Adipocyte (in vitro differentiated cells): ENCODE results near the gene HS3ST3B1.

Source experiments
- DNase-seq: peaks from one replicate; pipeline ENCODE4 v3.0.0-alpha.2; 2015; ENCODE audit warnings: low read depth
- H3K27me3 ChIP-seq: replicated peaks from 2 replicates; pipeline ENCODE4 v1.7.0; 2013; ENCODE audit warnings: mild to moderate bottlenecking, low read length, moderate library complexity; ENCODE audit not compliant: control insufficient read depth, insufficient read depth
- H3K36me3 ChIP-seq: 2 replicates; pipeline ENCODE4 v1.7.0; 2013; ENCODE audit warnings: low read length, mild to moderate bottlenecking, moderate library complexity; ENCODE audit not compliant: control insufficient read depth, insufficient read depth, severe bottlenecking
- H3K4me1 ChIP-seq: 2 replicates; pipeline ENCODE4 v1.7.0; 2013; ENCODE audit warnings: mild to moderate bottlenecking, low read length, moderate library complexity; ENCODE audit not compliant: control insufficient read depth, insufficient read depth
- H3K4me3 ChIP-seq: 2 replicates; pipeline ENCODE4 v1.7.0; 2013; ENCODE audit warnings: mild to moderate bottlenecking, low read length, moderate library complexity
- H3K9ac ChIP-seq: 2 replicates; pipeline ENCODE4 v1.7.0; 2013; ENCODE audit warnings: mild to moderate bottlenecking, low read length, moderate library complexity
- H3K9me3 ChIP-seq: 2 replicates; pipeline ENCODE4 v1.7.0; 2013; ENCODE audit warnings: mild to moderate bottlenecking, low read length, moderate library complexity; ENCODE audit not compliant: control insufficient read depth

The HS3ST3B1 gene

GRCh38 chr17:14337596-14338079, 36.8 kb downstream of the HS3ST3B1 start:
- Histone ChIP-seq H3K27me3 (no peaks in the 10 kb centered on the region), H3K9ac (no peak overlapping the region), H3K4me3 (no peak overlapping the region), H3K4me1 (peaks cover 29% of the 10 kb centered on the region), H3K9me3 (no peaks in the 10 kb centered on the region), H3K36me3 (no peaks in the 10 kb centered on the region)
- DNase-seq, result no peak

DNA sequence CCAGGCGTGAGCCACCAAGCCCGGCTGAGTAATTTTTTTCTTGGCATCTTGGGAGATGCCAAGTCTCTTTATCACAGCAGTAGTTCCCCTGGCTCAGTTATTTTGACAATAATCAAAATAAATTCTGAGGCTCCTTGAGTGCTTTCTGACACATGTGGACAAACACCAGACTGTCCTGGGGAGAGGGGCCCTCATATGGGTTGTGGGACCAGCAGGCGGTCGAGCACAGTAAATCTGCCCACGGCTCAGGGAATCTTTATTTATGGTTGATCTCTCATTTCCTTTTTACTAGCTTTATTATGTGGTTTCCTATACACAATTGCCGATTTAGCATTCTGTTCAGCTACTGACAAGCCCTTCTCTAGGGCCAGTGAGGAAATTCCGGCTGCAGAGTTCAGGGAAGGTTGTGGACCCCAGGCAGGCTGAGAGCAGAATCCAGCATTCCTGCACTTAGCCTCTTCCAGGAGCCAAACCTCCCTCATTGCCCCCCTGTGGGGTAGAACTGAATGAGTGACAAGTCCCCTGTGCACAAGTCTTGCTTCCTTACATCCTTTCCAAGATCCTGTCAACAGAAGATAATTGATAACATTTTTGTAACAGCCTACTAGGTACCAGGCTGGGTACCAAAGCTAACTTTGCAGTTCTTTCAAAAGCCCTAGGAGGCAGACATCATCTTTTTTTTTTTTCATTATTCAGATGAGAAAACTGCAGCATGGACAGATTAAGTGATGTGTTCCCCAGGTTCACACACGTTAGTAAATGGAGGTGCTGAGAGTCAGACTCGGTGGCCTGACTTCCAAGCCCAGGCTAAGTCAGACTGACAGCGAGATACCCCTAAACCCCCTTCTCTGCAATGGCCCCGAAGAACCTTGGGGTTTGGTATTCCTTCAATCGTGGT, 40.2 kb downstream of the HS3ST3B1 start:
- no peak overlapping the region for H3K4me3 ChIP-seq
- no peak for DNase-seq
- no peaks in the 10 kb centered on the region for H3K27me3 ChIP-seq
- H3K9me3 ChIP-seq, result no peaks in the 10 kb centered on the region
- H3K36me3 ChIP-seq, result peaks cover 6% of the 10 kb centered on the region
- peaks cover 7% of the 10 kb centered on the region for H3K4me1 ChIP-seq
- H3K9ac ChIP-seq, result no peak overlapping the region

GRCh38 chr17:14341866-14342265, 41.0 kb downstream of the HS3ST3B1 start:
- H3K36me3 ChIP-seq, result peaks cover 11% of the 10 kb centered on the region
- H3K27me3 ChIP-seq, result no peaks in the 10 kb centered on the region
- no peak for DNase-seq
- H3K9ac ChIP-seq, result no peak overlapping the region
- H3K9me3 ChIP-seq, result no peaks in the 10 kb centered on the region
- H3K4me3 ChIP-seq, result no peak overlapping the region
- H3K4me1 ChIP-seq, result peaks cover 7% of the 10 kb centered on the region

GRCh38 chr17:14346801-14347200, 45.9 kb downstream of the HS3ST3B1 start:
- no peaks in the 10 kb centered on the region for H3K27me3 ChIP-seq
- H3K36me3 ChIP-seq, result peaks cover 33% of the 10 kb centered on the region
- no peak for DNase-seq
- H3K9ac ChIP-seq, result no peak overlapping the region
- H3K9me3 ChIP-seq, result no peaks in the 10 kb centered on the region
- no peaks in the 10 kb centered on the region for H3K4me1 ChIP-seq
- no peak overlapping the region for H3K4me3 ChIP-seq

- H3K27me3 ChIP-seq, result no peaks in the 10 kb centered on the region
- H3K36me3 ChIP-seq, result peaks cover 26% of the 10 kb centered on the region
- no peaks in the 10 kb centered on the region for H3K9me3 ChIP-seq
- peaks cover 7% of the 10 kb centered on the region for H3K4me1 ChIP-seq
- no peak overlapping the region for H3K4me3 ChIP-seq
- H3K9ac ChIP-seq, result no peak overlapping the region
- no peak for DNase-seq
Measured at GRCh38 chr17:14351493-14351892, 50.6 kb downstream of the HS3ST3B1 start.

GRCh38 chr17:14352136-14352535, 51.3 kb downstream of the HS3ST3B1 start:
- no peak overlapping the region for H3K9ac ChIP-seq
- H3K4me1 ChIP-seq, result peaks cover 7% of the 10 kb centered on the region
- peaks cover 19% of the 10 kb centered on the region for H3K36me3 ChIP-seq
- H3K9me3 ChIP-seq, result no peaks in the 10 kb centered on the region
- H3K4me3 ChIP-seq, result no peak overlapping the region
- H3K27me3 ChIP-seq, result no peaks in the 10 kb centered on the region
- peak; percentile 8 for DNase-seq

- Histone ChIP-seq H3K27me3 (no peaks in the 10 kb centered on the region), H3K9me3 (no peaks in the 10 kb centered on the region), H3K4me3 (no peak overlapping the region), H3K36me3 (peaks cover 8% of the 10 kb centered on the region), H3K4me1 (peaks cover 7% of the 10 kb centered on the region), H3K9ac (no peak overlapping the region)
- DNase-seq, result no peak
Measured at GRCh38 chr17:14353861-14354474, 53.1 kb downstream of the HS3ST3B1 start.

GRCh38 chr17:14354807-14355206, 53.9 kb downstream of the HS3ST3B1 start:
- Histone ChIP-seq H3K4me1 (peaks cover 11% of the 10 kb centered on the region), H3K9ac (no peak overlapping the region), H3K9me3 (no peaks in the 10 kb centered on the region), H3K36me3 (peaks cover 3% of the 10 kb centered on the region), H3K4me3 (no peak overlapping the region), H3K27me3 (no peaks in the 10 kb centered on the region)
- DNase-seq, result no peak

DNA sequence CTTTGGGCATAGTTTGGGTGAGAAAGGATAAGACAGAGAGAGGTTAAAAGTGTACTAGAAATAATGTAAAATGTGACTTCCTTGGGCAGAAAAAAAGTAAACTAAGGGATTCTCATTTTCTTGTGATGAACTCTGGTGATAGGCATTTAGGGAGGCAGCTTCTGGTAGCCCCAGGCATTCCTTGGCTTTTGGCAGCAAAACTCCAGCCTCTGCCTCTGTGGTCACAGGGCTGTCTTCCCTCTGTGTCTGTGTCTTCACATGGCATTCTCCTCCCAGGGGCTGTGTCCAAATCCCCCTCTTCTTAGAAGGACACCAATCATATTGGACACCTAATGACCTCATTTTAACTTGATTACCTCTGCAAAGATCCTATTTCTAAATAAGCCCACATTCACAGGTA, 54.7 kb downstream of the HS3ST3B1 start:
- peak; percentile 12 for DNase-seq
- Histone ChIP-seq H3K4me1 (peaks cover 14% of the 10 kb centered on the region), H3K36me3 (no peaks in the 10 kb centered on the region)

GRCh38 chr17:14359163-14360020, 58.5 kb downstream of the HS3ST3B1 start:
- H3K36me3 ChIP-seq, result no peaks in the 10 kb centered on the region
- no peaks in the 10 kb centered on the region for H3K9me3 ChIP-seq
- H3K4me1 ChIP-seq, result peaks cover 7% of the 10 kb centered on the region
- H3K27me3 ChIP-seq, result no peaks in the 10 kb centered on the region
- DNase-seq, result no peak
- H3K4me3 ChIP-seq, result no peak overlapping the region
- no peak overlapping the region for H3K9ac ChIP-seq

More for the DNA sequence above, 54.7 kb downstream of the HS3ST3B1 start:
- no peaks in the 10 kb centered on the region for H3K27me3 ChIP-seq
- no peak overlapping the region for H3K4me3 ChIP-seq
- H3K9me3 ChIP-seq, result no peaks in the 10 kb centered on the region
- H3K9ac ChIP-seq, result no peak overlapping the region

DNA sequence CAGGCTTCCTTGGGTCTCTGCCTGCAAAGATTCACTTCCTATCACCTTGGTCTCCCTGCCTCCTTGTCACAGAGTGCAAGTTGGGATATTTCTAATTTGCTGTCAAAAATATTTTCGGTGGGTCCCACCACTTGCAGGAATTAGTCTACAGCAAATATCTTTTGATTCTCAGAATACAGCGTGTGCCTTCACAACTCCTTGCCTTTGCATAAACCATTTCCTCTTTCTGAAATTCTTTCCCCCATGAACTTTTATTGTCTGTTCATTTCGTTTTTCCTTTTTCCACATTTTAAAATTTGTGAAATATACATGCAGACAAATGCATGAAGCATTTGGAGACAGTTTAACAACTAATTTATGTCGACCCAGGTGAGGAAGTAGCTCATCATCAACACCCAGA, 60.0 kb downstream of the HS3ST3B1 start:
- DNase-seq, result no peak
- no peak overlapping the region for H3K4me3 ChIP-seq
- H3K4me1 ChIP-seq, result peaks cover 7% of the 10 kb centered on the region
- H3K9me3 ChIP-seq, result no peaks in the 10 kb centered on the region
- H3K36me3 ChIP-seq, result no peaks in the 10 kb centered on the region
- no peak overlapping the region for H3K9ac ChIP-seq
- no peaks in the 10 kb centered on the region for H3K27me3 ChIP-seq
